ENCODE data around the gene ATXN7L1.

DNA sequence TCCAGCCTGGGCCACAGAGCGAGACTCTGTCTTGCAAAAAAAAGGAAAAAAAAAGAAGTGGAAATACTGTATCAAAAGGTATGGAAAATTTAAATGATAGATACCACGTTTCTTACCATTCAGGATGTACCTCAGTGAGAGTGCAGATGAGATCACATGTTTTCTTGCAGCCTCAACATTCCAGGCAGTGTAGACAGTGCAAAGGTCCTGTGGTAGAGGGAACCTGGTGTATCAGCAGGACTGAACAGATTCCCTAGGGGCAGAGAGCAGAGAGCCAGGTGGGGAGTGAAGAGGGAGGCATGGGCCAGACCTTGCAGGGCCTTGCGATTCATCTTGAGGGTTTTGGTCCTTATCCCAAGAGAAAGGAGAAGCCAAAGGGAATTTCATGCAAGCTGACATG is 17.7 kb upstream of the ATXN7L1 start:
- TF ChIP-seq, protein P1, sequence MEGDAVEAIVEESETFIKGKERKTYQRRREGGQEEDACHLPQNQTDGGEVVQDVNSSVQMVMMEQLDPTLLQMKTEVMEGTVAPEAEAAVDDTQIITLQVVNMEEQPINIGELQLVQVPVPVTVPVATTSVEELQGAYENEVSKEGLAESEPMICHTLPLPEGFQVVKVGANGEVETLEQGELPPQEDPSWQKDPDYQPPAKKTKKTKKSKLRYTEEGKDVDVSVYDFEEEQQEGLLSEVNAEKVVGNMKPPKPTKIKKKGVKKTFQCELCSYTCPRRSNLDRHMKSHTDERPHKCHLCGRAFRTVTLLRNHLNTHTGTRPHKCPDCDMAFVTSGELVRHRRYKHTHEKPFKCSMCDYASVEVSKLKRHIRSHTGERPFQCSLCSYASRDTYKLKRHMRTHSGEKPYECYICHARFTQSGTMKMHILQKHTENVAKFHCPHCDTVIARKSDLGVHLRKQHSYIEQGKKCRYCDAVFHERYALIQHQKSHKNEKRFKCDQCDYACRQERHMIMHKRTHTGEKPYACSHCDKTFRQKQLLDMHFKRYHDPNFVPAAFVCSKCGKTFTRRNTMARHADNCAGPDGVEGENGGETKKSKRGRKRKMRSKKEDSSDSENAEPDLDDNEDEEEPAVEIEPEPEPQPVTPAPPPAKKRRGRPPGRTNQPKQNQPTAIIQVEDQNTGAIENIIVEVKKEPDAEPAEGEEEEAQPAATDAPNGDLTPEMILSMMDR (IDR thresholded peaks at IDR 0.05): no peak
- no peak for TF ChIP-seq POLR2A (IDR thresholded peaks at IDR 0.05)
